Measurements from ENCODE around the gene TPM2. TPM values are rescaled to one million over a fixed set of nuclear protein-coding genes. Genes with fewer than 3 reads are reported as not detected.

Gene TPM2
- total and polyA plus RNA-seq, 7 donors, result 49.9 to 8,131 (median 3,590) TPM

- 90 to 92% methylated on average over 11 of the region's 11 CpGs for WGBS, 2 donors
- TF ChIP-seq POLR2AphosphoS5 (IDR thresholded peaks at IDR 0.05) (no peak), POLR2A (IDR thresholded peaks at IDR 0.05) (no peak), EP300 (IDR thresholded peaks at IDR 0.05) (no peak), CTCF (IDR thresholded peaks at IDR 0.05) (no peak)
- peaks cover 78 to 96% (median 82%) of the 10 kb centered on the region in 4 donors for H3K36me3 ChIP-seq
- H3K4me1 ChIP-seq, result peaks cover 0 to 37% (median 19%) of the 10 kb centered on the region in 4 donors
- H3K4me3 ChIP-seq, result no peak overlapping the region
- H3K9me3 ChIP-seq, result no peaks in the 10 kb centered on the region
- intact Hi-C loops (cut with DNase I), result no loop called here
- DNase-seq, result peak; percentile 53
- peak overlapping the region; percentile 95 to 100 (median 98) for H3K27ac ChIP-seq
- H3K27me3 ChIP-seq, result no peaks in the 10 kb centered on the region
These were observed 10.3 kb upstream of the TPM2 start for GRCh38 chr9:35700031-35700430.

DNA sequence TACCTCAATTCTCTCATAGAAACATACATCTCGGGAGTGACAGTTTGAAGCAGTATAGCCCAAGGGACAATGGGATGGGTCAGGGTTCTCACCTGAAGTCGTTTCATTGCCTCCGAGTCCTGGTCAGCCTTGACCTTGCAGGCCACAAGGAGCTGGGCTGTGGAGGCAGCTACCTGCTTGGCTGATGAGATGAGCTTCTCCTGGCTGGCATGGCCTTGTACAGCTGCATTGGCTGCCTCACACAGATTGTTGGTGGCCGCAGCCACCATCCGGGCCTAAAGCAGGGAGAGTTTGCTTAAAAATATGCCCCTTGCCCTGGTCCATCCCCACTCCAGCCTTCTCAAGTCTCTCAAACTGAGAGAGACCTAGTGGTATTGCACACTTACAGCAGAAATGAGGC is 8.5 kb upstream of the TPM2 start:
- intact Hi-C loops (cut with DNase I), result no loop called here
- peaks cover 0 to 41% (median 23%) of the 10 kb centered on the region in 4 donors for H3K4me1 ChIP-seq
- H3K4me3 ChIP-seq, result no peak overlapping the region
- no peaks in the 10 kb centered on the region for H3K27me3 ChIP-seq
- TF ChIP-seq EP300 (IDR thresholded peaks at IDR 0.05) (no peak), POLR2AphosphoS5 (IDR thresholded peaks at IDR 0.05) (no peak), CTCF (IDR thresholded peaks at IDR 0.05) (no peak), POLR2A (IDR thresholded peaks at IDR 0.05) (no peak)
- H3K27ac ChIP-seq, result peak overlapping the region; percentile 95 to 100 (median 98)
- peaks cover 60 to 78% (median 64%) of the 10 kb centered on the region in 4 donors for H3K36me3 ChIP-seq
- WGBS, 2 donors, result 86 to 90% methylated on average over 5 of the region's 5 CpGs
- no peaks in the 10 kb centered on the region for H3K9me3 ChIP-seq
- DNase-seq, result peak; percentile 51

GRCh38 chr9:35697486-35697885 is 7.8 kb upstream of the TPM2 start:
- Histone ChIP-seq H3K4me1 (peaks cover 0 to 42% (median 24%) of the 10 kb centered on the region in 4 donors), H3K9me3 (no peaks in the 10 kb centered on the region), H3K27me3 (no peaks in the 10 kb centered on the region), H3K27ac (peak overlapping the region; percentile 95 to 100 (median 98)), H3K4me3 (no peak overlapping the region), H3K36me3 (peaks cover 53 to 71% (median 57%) of the 10 kb centered on the region in 4 donors)
- WGBS, 2 donors, result 85 to 87% methylated on average over 14 of the region's 14 CpGs
- peak; percentile 62 for DNase-seq
- intact Hi-C loops (cut with DNase I), result no loop called here
- TF ChIP-seq POLR2AphosphoS5 (IDR thresholded peaks at IDR 0.05) (no peak), POLR2A (IDR thresholded peaks at IDR 0.05) (no peak), EP300 (IDR thresholded peaks at IDR 0.05) (no peak), CTCF (IDR thresholded peaks at IDR 0.05) (no peak)

DNA sequence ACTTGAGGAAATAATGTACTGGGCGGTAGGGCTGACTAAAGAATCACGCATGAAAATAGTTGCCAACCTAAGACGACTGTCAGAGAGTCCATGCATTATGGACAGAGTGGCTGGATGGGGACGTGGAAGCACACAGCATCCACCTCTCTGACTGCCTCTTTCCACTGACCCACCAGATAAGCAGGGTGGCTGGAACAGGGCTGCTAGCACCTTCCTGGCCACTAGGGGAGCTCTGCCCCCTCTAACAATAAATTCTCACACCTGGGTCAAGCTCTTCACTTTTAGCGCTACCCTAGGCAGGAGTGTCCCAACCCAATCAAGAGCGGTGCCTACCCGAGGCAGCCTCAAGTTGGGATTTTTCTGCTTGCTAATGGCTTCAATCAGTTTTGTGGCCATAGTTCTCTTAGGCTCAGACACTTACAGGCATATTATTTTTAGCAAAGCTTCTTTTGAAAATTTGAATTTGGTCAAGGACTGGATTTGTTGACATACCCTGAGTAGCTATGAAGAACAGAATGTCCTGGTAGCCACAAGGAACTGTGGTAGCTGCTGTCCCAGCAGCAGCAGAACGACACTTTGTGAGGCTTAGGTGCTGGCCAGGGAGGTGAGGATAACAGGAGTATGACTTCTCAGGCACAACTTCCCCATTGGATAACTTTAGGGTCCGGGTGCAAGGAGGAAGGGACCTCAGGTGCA is 6.9 kb upstream of the TPM2 start:
- DNase-seq, result peak; percentile 78
- intact Hi-C loops (cut with DNase I), result no loop called here
- no peaks in the 10 kb centered on the region for H3K27me3 ChIP-seq
- 38 to 49% methylated on average over 9 of the region's 9 CpGs for WGBS, 2 donors
- H3K4me3 ChIP-seq, result no peak overlapping the region
- H3K27ac ChIP-seq, result peak overlapping the region; percentile 95 to 100 (median 98)
- no peaks in the 10 kb centered on the region for H3K9me3 ChIP-seq
- peak in 3 of 4 experiments; percentile 88 to 95 (median 94) for TF ChIP-seq CTCF (IDR thresholded peaks at IDR 0.05)
- TF ChIP-seq EP300 (IDR thresholded peaks at IDR 0.05), result peak in 3 of 4 donors; percentile 52 to 79 (median 76)
- peak; percentile 5 to 62 (median 41) for TF ChIP-seq POLR2AphosphoS5 (IDR thresholded peaks at IDR 0.05)
- no peak for TF ChIP-seq POLR2A (IDR thresholded peaks at IDR 0.05)
- peaks cover 0 to 49% (median 32%) of the 10 kb centered on the region in 4 donors for H3K4me1 ChIP-seq
- peaks cover 45 to 62% (median 49%) of the 10 kb centered on the region in 4 donors for H3K36me3 ChIP-seq

Measured in sigmoid colon (tissue), 7 donors.